ENCODE measurements around the gene CDH7.

Gene CDH7

GRCh38 chr18:65924904-65925303 is 174.1 kb downstream of the CDH7 start:
- DNase-seq, result no peak

DNA sequence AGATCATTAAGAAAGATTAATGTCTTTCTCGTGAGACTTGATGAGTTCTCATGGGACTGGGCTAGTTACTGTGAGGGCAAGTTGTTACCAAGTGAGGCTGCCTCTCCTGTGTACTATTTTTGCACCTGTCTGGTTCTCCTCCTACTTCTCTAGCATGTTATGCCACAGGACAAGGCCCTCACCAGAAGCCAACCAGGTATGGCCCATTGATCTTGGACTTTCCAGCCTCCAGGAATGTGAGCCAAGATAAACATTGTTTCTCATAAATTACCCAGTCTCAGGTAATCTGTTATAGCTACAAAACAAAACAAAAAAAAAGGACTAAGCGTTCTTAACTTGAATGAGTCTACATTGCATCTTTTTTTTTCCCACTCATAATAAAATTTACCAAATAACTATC is 184.1 kb downstream of the CDH7 start:
- no peak for DNase-seq

DNA sequence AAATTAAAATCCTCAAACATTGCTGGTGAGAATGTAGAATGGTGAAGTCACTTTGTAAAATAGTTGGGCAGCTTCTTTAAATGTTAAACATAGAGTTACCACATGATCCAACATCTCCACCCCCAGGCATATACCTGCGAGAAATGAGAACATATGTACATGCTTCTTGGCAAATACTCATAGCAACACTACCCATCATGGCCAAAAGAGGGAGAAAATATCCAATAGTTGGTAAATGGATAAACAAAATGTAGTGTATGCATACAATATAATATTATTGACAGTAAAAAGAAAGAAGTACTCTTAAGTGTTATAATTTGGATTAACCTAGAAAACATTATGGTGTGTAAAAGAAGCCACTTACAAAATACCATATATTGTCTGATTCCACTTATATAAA is 185.9 kb downstream of the CDH7 start:
- no peak for DNase-seq

DNA sequence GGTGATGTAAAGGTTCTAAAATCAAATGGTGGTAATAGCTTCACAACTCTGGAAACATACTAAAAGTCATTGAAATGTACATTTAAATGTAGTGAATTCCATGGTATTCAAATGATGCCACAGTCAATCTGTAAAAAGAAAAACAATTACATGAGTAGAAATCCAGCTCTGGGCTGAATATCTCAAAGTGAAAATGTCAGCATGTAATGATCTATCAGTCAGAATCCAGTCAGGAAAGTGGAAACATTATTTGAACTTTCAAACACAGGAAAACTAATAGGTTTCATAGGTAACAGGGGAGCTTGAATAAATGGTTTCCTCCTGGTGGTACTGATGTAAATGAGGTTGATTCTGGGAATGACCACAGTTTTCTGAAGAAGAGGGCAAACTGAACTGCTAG is 186.4 kb downstream of the CDH7 start:
- no peak for DNase-seq

GRCh38 chr18:65938592-65939372 is 188.0 kb downstream of the CDH7 start:
- DNase-seq, result no peak

All from activated naive CD4-positive, alpha-beta T cell treated with anti-CD3 and anti-CD28 coated beads, Interleukin-2, amount 50 U/mL, for 16 hours (primary cell).